Measurements from ENCODE around the gene ZAP70.
"Not testable (repeated sequence)": the region's sequence is repeated elsewhere in the genome, so short reads cannot be mapped to it uniquely, and the experiment has no call there.

DNA sequence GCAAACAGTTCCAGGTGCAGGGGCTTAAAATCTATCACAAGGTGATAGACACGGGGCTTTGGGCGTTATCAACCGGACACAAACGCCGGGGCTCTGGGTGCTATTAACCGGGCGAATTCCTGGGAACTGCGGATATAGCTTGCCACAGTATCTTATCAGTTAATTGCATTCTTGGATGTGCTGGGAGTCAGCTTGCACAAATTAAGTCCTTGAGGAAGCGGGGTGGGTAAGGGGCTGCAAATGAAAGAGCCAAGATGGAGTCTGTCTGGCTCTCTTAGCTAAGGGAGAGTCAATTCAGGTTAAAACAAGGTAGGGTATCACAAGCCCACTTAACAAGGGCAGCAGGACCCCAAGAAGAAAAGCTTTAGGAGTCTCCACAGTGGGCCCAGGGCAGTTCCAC, 1.2 kb upstream of the ZAP70 start:
- TF ChIP-seq, protein P1, sequence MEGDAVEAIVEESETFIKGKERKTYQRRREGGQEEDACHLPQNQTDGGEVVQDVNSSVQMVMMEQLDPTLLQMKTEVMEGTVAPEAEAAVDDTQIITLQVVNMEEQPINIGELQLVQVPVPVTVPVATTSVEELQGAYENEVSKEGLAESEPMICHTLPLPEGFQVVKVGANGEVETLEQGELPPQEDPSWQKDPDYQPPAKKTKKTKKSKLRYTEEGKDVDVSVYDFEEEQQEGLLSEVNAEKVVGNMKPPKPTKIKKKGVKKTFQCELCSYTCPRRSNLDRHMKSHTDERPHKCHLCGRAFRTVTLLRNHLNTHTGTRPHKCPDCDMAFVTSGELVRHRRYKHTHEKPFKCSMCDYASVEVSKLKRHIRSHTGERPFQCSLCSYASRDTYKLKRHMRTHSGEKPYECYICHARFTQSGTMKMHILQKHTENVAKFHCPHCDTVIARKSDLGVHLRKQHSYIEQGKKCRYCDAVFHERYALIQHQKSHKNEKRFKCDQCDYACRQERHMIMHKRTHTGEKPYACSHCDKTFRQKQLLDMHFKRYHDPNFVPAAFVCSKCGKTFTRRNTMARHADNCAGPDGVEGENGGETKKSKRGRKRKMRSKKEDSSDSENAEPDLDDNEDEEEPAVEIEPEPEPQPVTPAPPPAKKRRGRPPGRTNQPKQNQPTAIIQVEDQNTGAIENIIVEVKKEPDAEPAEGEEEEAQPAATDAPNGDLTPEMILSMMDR (conservative IDR thresholded peaks at IDR 0.05; ENCODE audit: low read length) = not testable (repeated sequence)
- not testable (repeated sequence) for TF ChIP-seq EZH2phosphoT487 (IDR thresholded peaks at IDR 0.05; ENCODE audit: borderline replicate concordance, low read depth, low read length)

Measured in OCI-LY7 (cell line).